ENCODE data around the gene NLRC5. TPM values are rescaled to one million over a fixed set of nuclear protein-coding genes. Genes with fewer than 3 reads are reported as not detected.

Gene NLRC5
- total and polyA plus RNA-seq, 4 donors = 23.9 to 46.4 (median 31.1) TPM

- peaks cover 0 to 21% (median 0%) of the 10 kb centered on the region in 4 donors for H3K36me3 ChIP-seq (ENCODE audit: control insufficient read depth in 4 of 4, insufficient read depth in 4 of 4, low read length in 4 of 4)
- no peak for ATAC-seq (ENCODE audit: insufficient read depth, low FRiP score)
- 95% methylated on average over 6 of the region's 6 CpGs for WGBS, 2 donors
These were observed 93.3 kb downstream of the NLRC5 start for GRCh38 chr16:57082664-57083063.

GRCh38 chr16:57083485-57084126, 94.2 kb downstream of the NLRC5 start:
- TF ChIP-seq CTCF (IDR thresholded peaks at IDR 0.05; ENCODE audit: control extremely low read depth, extremely low read depth) = no peak
- WGBS, 2 donors = 80 to 87% methylated on average over 7 of the region's 7 CpGs
- Histone ChIP-seq H3K27ac (ENCODE audit: low read depth in 1 of 2, low read length in 1 of 2) (peak overlapping the region in 1 of 2 donors; percentile 13), H3K4me3 (no peak overlapping the region), H3K36me3 (ENCODE audit: control insufficient read depth in 4 of 4, insufficient read depth in 4 of 4, low read length in 4 of 4) (peaks cover 0 to 16% (median 0%) of the 10 kb centered on the region in 4 donors), H3K4me1 (ENCODE audit: control insufficient read depth in 5 of 5, insufficient read depth in 5 of 5, low read length in 5 of 5) (peaks cover 0 to 2% (median 0%) of the 10 kb centered on the region in 5 donors), H3K9me3 (ENCODE audit: control insufficient read depth in 4 of 4, insufficient read depth in 3 of 4, low read length in 3 of 4) (no peaks in the 10 kb centered on the region), H3K9ac (ENCODE audit: insufficient read depth in 1 of 2, low read length in 2 of 2) (no peak overlapping the region), H3K27me3 (ENCODE audit: control insufficient read depth in 3 of 3, insufficient read depth in 3 of 3, low read length in 2 of 3) (no peaks in the 10 kb centered on the region)
- no peak for ATAC-seq (ENCODE audit: insufficient read depth, low FRiP score)
- DNase-seq = no peak

More at GRCh38 chr16:57082664-57083063, 93.3 kb downstream of the NLRC5 start:
- DNase-seq = no peak
- no peaks in the 10 kb centered on the region for H3K9me3 ChIP-seq (ENCODE audit: control insufficient read depth in 4 of 4, insufficient read depth in 3 of 4, low read length in 3 of 4)
- H3K9ac ChIP-seq (ENCODE audit: insufficient read depth in 1 of 2, low read length in 2 of 2) = no peak overlapping the region
- H3K27me3 ChIP-seq (ENCODE audit: control insufficient read depth in 3 of 3, insufficient read depth in 3 of 3, low read length in 2 of 3) = no peaks in the 10 kb centered on the region
- no peak overlapping the region for H3K27ac ChIP-seq (ENCODE audit: low read depth in 1 of 2, low read length in 1 of 2)
- TF ChIP-seq CTCF (IDR thresholded peaks at IDR 0.05; ENCODE audit: control extremely low read depth, extremely low read depth) = no peak
- no peak overlapping the region for H3K4me3 ChIP-seq
- H3K4me1 ChIP-seq (ENCODE audit: control insufficient read depth in 5 of 5, insufficient read depth in 5 of 5, low read length in 5 of 5) = peaks cover 0 to 2% (median 0%) of the 10 kb centered on the region in 5 donors

GRCh38 chr16:57084257-57084770, 95.0 kb downstream of the NLRC5 start:
- Histone ChIP-seq H3K9ac (ENCODE audit: insufficient read depth in 1 of 2, low read length in 2 of 2) (no peak overlapping the region), H3K9me3 (ENCODE audit: control insufficient read depth in 4 of 4, insufficient read depth in 3 of 4, low read length in 3 of 4) (no peaks in the 10 kb centered on the region), H3K27ac (ENCODE audit: low read depth in 1 of 2, low read length in 1 of 2) (peak overlapping the region in 1 of 2 donors; percentile 57), H3K4me3 (no peak overlapping the region), H3K4me1 (ENCODE audit: control insufficient read depth in 5 of 5, insufficient read depth in 5 of 5, low read length in 5 of 5) (peaks cover 0 to 2% (median 0%) of the 10 kb centered on the region in 5 donors), H3K36me3 (ENCODE audit: control insufficient read depth in 4 of 4, insufficient read depth in 4 of 4, low read length in 4 of 4) (peaks cover 0 to 12% (median 0%) of the 10 kb centered on the region in 4 donors), H3K27me3 (ENCODE audit: control insufficient read depth in 3 of 3, insufficient read depth in 3 of 3, low read length in 2 of 3) (no peaks in the 10 kb centered on the region)
- peak; percentile 80 to 83 (median 80) for DNase-seq
- 12 to 13% methylated on average over 9 of the region's 9 CpGs for WGBS, 2 donors
- ATAC-seq (ENCODE audit: insufficient read depth, low FRiP score) = peak; percentile 91
- TF ChIP-seq CTCF (IDR thresholded peaks at IDR 0.05; ENCODE audit: control extremely low read depth, extremely low read depth) = peak; percentile 98

Measured in lung (tissue), 12 donors.